Activated CD4-positive, alpha-beta memory T cell treated with anti-CD3 and anti-CD28 coated beads for 36 hours (primary cell): Measurements from ENCODE around the gene SLC6A18. TPM values are rescaled to one million over a fixed set of nuclear protein-coding genes. Genes with fewer than 3 reads are reported as not detected.

ENCODE experiments used
- CTCF ChIA-PET: fragments of 350-600 bp; sonication (Branson Sonifier 250); formaldehyde crosslinking; loops from one replicate; lab custom pipeline; 2021; ENCODE audit warnings: antibody characterized with exemption, inconsistent platforms; lab: Charles Lee
- POLR2A ChIA-PET: fragments of 350-600 bp; sonication (Branson Sonifier 250); formaldehyde crosslinking; loops from one replicate; lab custom pipeline; 2021; ENCODE audit warnings: antibody characterized with exemption; lab: Charles Lee
- DNase-seq: peaks from one replicate; pipeline ENCODE4 v3.0.0-alpha.2; 2020
- H3K27ac Mint-ChIP-seq: one replicate; pipeline ENCODE4 v1.8.0; 2021; ENCODE audit warnings: mixed read lengths
- H3K27me3 Mint-ChIP-seq: one replicate; pipeline ENCODE4 v1.8.0; 2021; ENCODE audit warnings: mixed read lengths
- H3K36me3 Mint-ChIP-seq: one replicate; pipeline ENCODE4 v1.8.0; 2021; ENCODE audit warnings: mixed read lengths
- H3K4me1 Mint-ChIP-seq: one replicate; pipeline ENCODE4 v1.8.0; 2021; ENCODE audit warnings: low read depth, mixed read lengths
- H3K4me3 Mint-ChIP-seq: one replicate; pipeline ENCODE4 v1.8.0; 2021; ENCODE audit warnings: mild to moderate bottlenecking, mixed read lengths
- H3K9me3 Mint-ChIP-seq: one replicate; pipeline ENCODE4 v1.8.0; 2021; ENCODE audit warnings: mixed read lengths
- intact Hi-C: fragments of 100-400 bp; cut with micrococcal nuclease; formaldehyde crosslinking; loops from one replicate; pipeline ENCODE4 v1.15.1; 2023
- total RNA-seq, 2 experiments: library from RNA; stranded (reverse); gene quantifications; one replicate each; pipeline ENCODE4 v1.2.3, GENCODE V29; 2021

SLC6A18 gene
- total RNA-seq, 2 experiments from 2014 or later = not detected

DNA sequence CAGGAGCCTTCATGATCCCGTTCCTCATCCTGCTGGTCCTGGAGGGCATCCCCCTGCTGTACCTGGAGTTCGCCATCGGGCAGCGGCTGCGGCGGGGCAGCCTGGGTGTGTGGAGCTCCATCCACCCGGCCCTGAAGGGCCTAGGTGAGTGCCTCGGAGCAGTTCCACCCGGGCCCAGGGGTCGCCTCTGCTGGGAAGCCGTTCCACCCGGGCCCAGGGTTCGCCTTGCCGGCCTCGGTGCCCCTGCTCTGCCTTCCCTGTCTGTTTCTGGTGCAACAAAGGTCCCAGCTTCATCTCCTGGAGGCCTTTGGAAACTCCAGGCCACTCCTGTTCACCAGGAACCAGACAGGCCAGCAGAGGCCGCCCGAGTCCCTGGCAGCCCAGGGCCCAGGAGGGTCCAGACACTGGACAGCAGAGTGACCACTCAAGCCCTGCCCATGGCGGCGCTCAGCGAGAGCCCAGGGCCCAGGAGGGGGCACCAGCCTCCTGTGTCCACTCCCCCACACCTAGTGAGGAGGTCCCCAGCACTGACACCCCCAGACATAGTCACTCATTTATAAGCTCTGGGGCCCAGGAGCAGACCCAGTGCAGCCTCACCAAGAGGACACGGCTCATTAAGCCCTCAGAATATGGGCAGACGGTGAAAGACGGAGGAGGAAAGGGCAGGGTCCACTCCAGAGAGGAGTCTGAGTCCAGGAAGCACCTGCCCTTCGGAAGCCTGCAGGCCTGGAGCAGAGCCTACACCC is 16.3 kb upstream of the SLC6A18 start:
- Mint-ChIP-seq H3K27ac (no peak overlapping the region), H3K9me3 (no peaks in the 10 kb centered on the region), H3K27me3 (no peaks in the 10 kb centered on the region), H3K4me3 (no peak overlapping the region), H3K4me1 (no peaks in the 10 kb centered on the region), H3K36me3 (no peaks in the 10 kb centered on the region)
- CTCF ChIA-PET = no interaction called here
- POLR2A ChIA-PET = no interaction called here
- intact Hi-C loops = no loop called here
- no peak for DNase-seq

GRCh38 chr5:1209489-1209852 is 15.7 kb upstream of the SLC6A18 start:
- intact Hi-C loops = no loop called here
- no peaks in the 10 kb centered on the region for H3K4me1 Mint-ChIP-seq
- no peaks in the 10 kb centered on the region for H3K36me3 Mint-ChIP-seq
- no peaks in the 10 kb centered on the region for H3K27me3 Mint-ChIP-seq
- CTCF ChIA-PET = no interaction called here
- H3K27ac Mint-ChIP-seq = no peak overlapping the region
- POLR2A ChIA-PET = no interaction called here
- H3K9me3 Mint-ChIP-seq = no peaks in the 10 kb centered on the region
- no peak overlapping the region for H3K4me3 Mint-ChIP-seq
- DNase-seq = no peak

- no peak overlapping the region for H3K27ac Mint-ChIP-seq
- no peak for DNase-seq
- no peaks in the 10 kb centered on the region for H3K9me3 Mint-ChIP-seq
- POLR2A ChIA-PET = no interaction called here
- no peaks in the 10 kb centered on the region for H3K27me3 Mint-ChIP-seq
- no peaks in the 10 kb centered on the region for H3K36me3 Mint-ChIP-seq
- intact Hi-C loops = no loop called here
- no peaks in the 10 kb centered on the region for H3K4me1 Mint-ChIP-seq
- CTCF ChIA-PET = no interaction called here
- H3K4me3 Mint-ChIP-seq = no peak overlapping the region
These were observed 15.0 kb upstream of the SLC6A18 start for GRCh38 chr5:1209896-1210776.

- intact Hi-C loops = no loop called here
- POLR2A ChIA-PET = no interaction called here
- Mint-ChIP-seq H3K9me3 (no peaks in the 10 kb centered on the region), H3K4me3 (no peak overlapping the region), H3K27me3 (peaks cover under 1% of the 10 kb centered on the region), H3K4me1 (no peaks in the 10 kb centered on the region), H3K27ac (no peak overlapping the region), H3K36me3 (no peaks in the 10 kb centered on the region)
- no peak for DNase-seq
- CTCF ChIA-PET = no interaction called here
These were observed 14.3 kb upstream of the SLC6A18 start for GRCh38 chr5:1210832-1211251.

DNA sequence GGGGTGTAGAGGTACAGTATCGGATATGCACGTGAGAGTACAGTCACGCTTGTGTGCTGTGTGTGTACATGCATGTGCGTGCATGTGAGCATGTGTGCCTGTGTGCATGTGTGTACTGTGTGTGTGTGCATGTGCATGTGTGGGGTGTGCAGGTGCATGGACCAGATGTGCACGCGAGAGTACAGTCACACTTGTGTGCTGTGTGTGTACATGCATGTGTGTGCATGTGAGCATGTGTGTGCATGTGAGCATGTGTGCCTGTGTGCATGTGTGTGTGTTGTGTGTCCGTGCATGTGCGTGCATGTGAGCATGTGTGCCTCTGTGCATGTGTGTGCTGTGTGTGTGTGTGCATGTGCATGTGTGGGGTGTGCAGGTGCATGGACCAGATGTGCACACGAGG is 13.5 kb upstream of the SLC6A18 start:
- H3K36me3 Mint-ChIP-seq = no peaks in the 10 kb centered on the region
- POLR2A ChIA-PET = no interaction called here
- H3K4me1 Mint-ChIP-seq = no peaks in the 10 kb centered on the region
- H3K4me3 Mint-ChIP-seq = no peak overlapping the region
- no peak for DNase-seq
- CTCF ChIA-PET = no interaction called here
- intact Hi-C loops = no loop called here
- H3K27ac Mint-ChIP-seq = no peak overlapping the region
- no peaks in the 10 kb centered on the region for H3K9me3 Mint-ChIP-seq
- H3K27me3 Mint-ChIP-seq = peaks cover 3% of the 10 kb centered on the region

- Mint-ChIP-seq H3K27me3 (peaks cover 3% of the 10 kb centered on the region), H3K27ac (no peak overlapping the region), H3K9me3 (no peaks in the 10 kb centered on the region), H3K4me1 (no peaks in the 10 kb centered on the region), H3K36me3 (no peaks in the 10 kb centered on the region), H3K4me3 (no peak overlapping the region)
- POLR2A ChIA-PET = no interaction called here
- intact Hi-C loops = no loop called here
- DNase-seq = no peak
- CTCF ChIA-PET = no interaction called here
These were observed 12.9 kb upstream of the SLC6A18 start for GRCh38 chr5:1212271-1212670.

- CTCF ChIA-PET = no interaction called here
- intact Hi-C loops = no loop called here
- POLR2A ChIA-PET = no interaction called here
- H3K4me1 Mint-ChIP-seq = peaks cover 1% of the 10 kb centered on the region
- no peak overlapping the region for H3K4me3 Mint-ChIP-seq
- no peak for DNase-seq
- no peaks in the 10 kb centered on the region for H3K36me3 Mint-ChIP-seq
- no peaks in the 10 kb centered on the region for H3K9me3 Mint-ChIP-seq
- H3K27me3 Mint-ChIP-seq = peaks cover 3% of the 10 kb centered on the region
- H3K27ac Mint-ChIP-seq = no peak overlapping the region
These were observed 12.3 kb upstream of the SLC6A18 start for GRCh38 chr5:1212881-1213280.

- POLR2A ChIA-PET = no interaction called here
- no peaks in the 10 kb centered on the region for H3K36me3 Mint-ChIP-seq
- H3K4me1 Mint-ChIP-seq = peaks cover 3% of the 10 kb centered on the region
- intact Hi-C loops = no loop called here
- H3K9me3 Mint-ChIP-seq = no peaks in the 10 kb centered on the region
- DNase-seq = no peak
- peaks cover 4% of the 10 kb centered on the region for H3K27me3 Mint-ChIP-seq
- CTCF ChIA-PET = no interaction called here
- H3K4me3 Mint-ChIP-seq = no peak overlapping the region
- H3K27ac Mint-ChIP-seq = no peak overlapping the region
These were observed 11.5 kb upstream of the SLC6A18 start for GRCh38 chr5:1213508-1214162.

DNA sequence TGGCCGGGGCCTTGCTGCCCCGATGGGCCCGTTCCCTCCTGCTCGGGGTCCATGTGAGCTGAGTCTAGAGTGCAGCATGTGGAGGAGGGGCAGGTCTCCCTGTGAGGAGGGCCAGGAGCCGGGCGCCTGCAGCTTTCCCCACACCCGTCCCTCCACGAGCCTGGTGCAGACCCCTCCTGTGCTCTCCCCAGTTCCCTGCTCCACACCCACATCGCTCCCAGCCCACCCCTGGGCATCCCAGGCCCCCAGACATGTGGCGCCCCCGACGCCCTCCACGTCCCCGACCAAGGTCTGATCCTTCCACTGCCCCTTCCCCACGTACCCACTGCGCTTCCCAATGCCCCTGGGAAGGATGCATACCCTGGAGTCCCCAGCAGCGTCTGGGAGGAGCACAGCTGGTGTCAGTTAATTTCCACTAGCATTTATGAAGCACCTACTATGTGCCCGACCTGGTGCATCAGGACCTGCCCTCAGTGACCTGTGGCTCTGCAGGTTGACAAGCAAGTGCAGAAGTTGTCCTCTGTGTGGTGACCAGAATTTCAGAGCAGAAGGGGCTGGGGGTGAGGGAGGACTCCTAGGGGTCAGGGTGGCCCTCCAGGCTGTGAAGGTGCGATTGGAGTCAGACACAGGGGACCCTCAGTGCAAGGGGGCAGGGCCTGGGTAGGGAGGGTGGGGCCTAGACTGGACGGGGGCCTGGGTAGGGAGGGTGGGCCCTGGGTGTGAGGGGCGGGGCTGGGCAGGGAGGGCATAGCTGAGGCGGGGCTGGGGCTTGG is 10.8 kb upstream of the SLC6A18 start:
- POLR2A ChIA-PET = no interaction called here
- DNase-seq = no peak
- Mint-ChIP-seq H3K27ac (no peak overlapping the region), H3K36me3 (no peaks in the 10 kb centered on the region), H3K27me3 (peaks cover 4% of the 10 kb centered on the region), H3K4me1 (peaks cover 3% of the 10 kb centered on the region), H3K4me3 (no peak overlapping the region), H3K9me3 (no peaks in the 10 kb centered on the region)
- CTCF ChIA-PET = no interaction called here
- intact Hi-C loops = no loop called here

DNA sequence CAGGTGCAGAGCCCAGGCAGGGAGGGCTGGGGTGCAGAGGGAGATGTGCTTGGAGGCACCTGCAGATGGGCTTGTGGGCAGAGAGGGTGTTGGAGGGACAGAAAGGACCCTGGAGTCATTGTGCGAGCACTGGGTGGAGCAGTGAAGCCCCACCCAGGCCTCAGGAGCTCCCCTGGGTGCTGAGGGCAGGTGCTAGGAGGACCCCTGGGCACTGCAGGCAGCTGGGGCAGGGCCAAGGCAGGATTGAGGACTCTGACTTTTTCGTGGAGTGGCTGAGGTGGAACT is 10.3 kb upstream of the SLC6A18 start:
- no peaks in the 10 kb centered on the region for H3K36me3 Mint-ChIP-seq
- peaks cover 3% of the 10 kb centered on the region for H3K4me1 Mint-ChIP-seq
- POLR2A ChIA-PET = no interaction called here
- H3K27ac Mint-ChIP-seq = no peak overlapping the region
- peaks cover 4% of the 10 kb centered on the region for H3K27me3 Mint-ChIP-seq
- DNase-seq = no peak
- no peak overlapping the region for H3K4me3 Mint-ChIP-seq
- intact Hi-C loops = no loop called here
- no peaks in the 10 kb centered on the region for H3K9me3 Mint-ChIP-seq
- CTCF ChIA-PET = no interaction called here

- intact Hi-C loops = no loop called here
- no peaks in the 10 kb centered on the region for H3K9me3 Mint-ChIP-seq
- no peak overlapping the region for H3K27ac Mint-ChIP-seq
- ChIA-PET POLR2A (no interaction called here), CTCF (no interaction called here)
- H3K27me3 Mint-ChIP-seq = peaks cover 4% of the 10 kb centered on the region
- no peaks in the 10 kb centered on the region for H3K36me3 Mint-ChIP-seq
- no peak for DNase-seq
- peaks cover 3% of the 10 kb centered on the region for H3K4me1 Mint-ChIP-seq
- H3K4me3 Mint-ChIP-seq = no peak overlapping the region
These were observed 9.7 kb upstream of the SLC6A18 start for GRCh38 chr5:1215320-1216096.
